Measurements from ENCODE around the gene CREB3L1. TPM values are rescaled to one million over a fixed set of nuclear protein-coding genes. Genes with fewer than 3 reads are reported as not detected.

CREB3L1 gene
- total and polyA plus RNA-seq, 2 donors (not counting 3 experiments of a cell fraction or from before 2014, with no cell fraction given), result 0.23 to 0.84 TPM

GRCh38 chr11:46366260-46366659 is 88.8 kb downstream of the CREB3L1 start:
- no peaks in the 10 kb centered on the region for H4K20me1 ChIP-seq (replicated peaks; ENCODE audit: control insufficient read depth, extremely low read depth, insufficient read depth, low read length)
- H3K9ac ChIP-seq (replicated peaks; ENCODE audit: extremely low read depth, insufficient read depth, low read length), result no peak overlapping the region
- H3K4me3 ChIP-seq (replicated peaks in 1 of 3; ENCODE audit: insufficient read depth in 1 of 3, low read depth in 1 of 3, low read length in 3 of 3), result no peak overlapping the region
- ChIA-PET CTCF (interaction anchor here (0.8 to 11.6 kb wide), 5 partner anchors 14 to 163 kb away, joined by 3 to 200 read pairs (median 3); partner anchors contain the start of gene DGKZ), POLR2A (no interaction called here)
- intact Hi-C loops (cut with micrococcal nuclease) (no loop called here), dilution Hi-C loops (cut with MboI; ENCODE audit: extremely low pct_ligation_motif_present, low sequenced_read_pairs) (no loop called here)
- no peak overlapping the region for H2AFZ ChIP-seq (ENCODE audit: low read depth, low read length)
- no peaks in the 10 kb centered on the region for H3K9me3 ChIP-seq (replicated peaks; ENCODE audit: control insufficient read depth, insufficient read depth, low read length)
- no peak overlapping the region for H3K27ac ChIP-seq (ENCODE audit: insufficient read depth, low read depth, low read length)
- no peak for TF ChIP-seq MAX (IDR thresholded peaks at IDR 0.05; ENCODE audit: insufficient read depth, insufficient read length)
- no peak for TF ChIP-seq MYC (IDR thresholded peaks at IDR 0.05; ENCODE audit: low read depth, low read length)
- TF ChIP-seq JUN (IDR thresholded peaks at IDR 0.05; ENCODE audit: borderline replicate concordance, insufficient read depth, insufficient read length, low read depth), result no peak
- no peak for TF ChIP-seq POLR2AphosphoS5 (IDR thresholded peaks at IDR 0.05; ENCODE audit: insufficient read depth, low read depth, low read length)
- TF ChIP-seq EZH2 (IDR thresholded peaks at IDR 0.05; ENCODE audit: borderline replicate concordance, low read depth, low read length, severe bottlenecking), result no peak
- TF ChIP-seq GATA2 (IDR thresholded peaks at IDR 0.05; ENCODE audit: insufficient read depth, insufficient read length, low read depth, low read length), result no peak
- no peak for TF ChIP-seq CTCF (IDR thresholded peaks at IDR 0.05; ENCODE audit: extremely low read depth in 1 of 2, insufficient read depth in 1 of 2, low read depth in 1 of 2, low read length in 2 of 2)
- no peak for TF ChIP-seq FOS (IDR thresholded peaks at IDR 0.05; ENCODE audit: borderline replicate concordance, insufficient read depth, low read length)
- no peak for TF ChIP-seq POLR2A (IDR thresholded peaks at IDR 0.05; ENCODE audit: low read depth, low read length)
- no peaks in the 10 kb centered on the region for H3K9me1 ChIP-seq (replicated peaks; ENCODE audit: control insufficient read depth, extremely low read depth, insufficient read depth, low read length)
- DNase-seq (ENCODE audit: low read depth, low spot score) (no peak), FAIRE-seq (no peak)
- no peaks in the 10 kb centered on the region for H3K27me3 ChIP-seq (ENCODE audit: control insufficient read depth in 2 of 2, insufficient read depth in 2 of 2, low read length in 2 of 2)
- H3K36me3 ChIP-seq (ENCODE audit: control insufficient read depth in 2 of 2, extremely low read depth in 1 of 2, insufficient read depth in 2 of 2, low read length in 2 of 2), result peaks cover 0 to 7% of the 10 kb centered on the region in 2 experiments
- H3K79me2 ChIP-seq (ENCODE audit: control insufficient read depth, insufficient read depth, low read length), result peaks cover 30% of the 10 kb centered on the region
- H3K4me2 ChIP-seq (ENCODE audit: insufficient read depth, low read length), result no peak overlapping the region
- BruUV-seq (replicated peaks), result no TSS peak
- H3K4me1 ChIP-seq (ENCODE audit: control insufficient read depth, extremely low read depth, insufficient read depth, low read length), result peaks cover 29% of the 10 kb centered on the region

All from endothelial cell of umbilical vein (primary cell).